ENCODE data around the gene RNASEH1. TPM values are rescaled to one million over a fixed set of nuclear protein-coding genes. Genes with fewer than 3 reads are reported as not detected.
"Not testable (repeated sequence)": the region's sequence is repeated elsewhere in the genome, so short reads cannot be mapped to it uniquely, and the experiment has no call there.

Gene RNASEH1
- total and polyA plus RNA-seq, 5 experiments from 2014 or later, result 24.1 to 47.0 (median 35.4) TPM

DNA sequence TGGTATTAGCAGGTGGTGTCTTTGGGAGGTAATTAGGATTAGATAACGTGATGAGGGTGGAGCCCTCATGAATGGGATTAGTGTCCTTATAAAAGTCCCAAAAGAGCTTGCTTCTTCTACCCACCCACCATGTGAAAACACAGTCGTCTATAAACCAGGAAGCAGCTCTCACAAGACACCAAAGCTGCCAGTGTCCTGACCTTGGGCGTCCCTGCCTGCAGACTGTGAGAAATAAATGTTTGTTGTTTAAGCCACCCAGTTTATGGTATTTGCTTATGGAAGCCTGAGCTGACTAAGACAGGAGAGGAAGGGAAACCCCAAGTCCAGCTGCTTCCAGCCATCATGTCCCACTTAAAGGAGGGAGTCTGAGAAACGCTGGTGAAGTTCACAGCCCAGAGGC is 52.4 kb downstream of the RNASEH1 start:
- no peak for DNase-seq
- POLR2A ChIA-PET, result no interaction called here
- H3K9me3 Mint-ChIP-seq, result peaks cover 0 to 14% (median 2%) of the 10 kb centered on the region in 9 donors
- peaks cover 0 to 10% (median 5%) of the 10 kb centered on the region in 4 donors for H3K4me1 Mint-ChIP-seq
- no peak for ATAC-seq
- peaks cover 13 to 72% (median 37%) of the 10 kb centered on the region in 3 donors for H3K36me3 Mint-ChIP-seq
- H3K27ac Mint-ChIP-seq, result no peak overlapping the region
- H3K27me3 Mint-ChIP-seq, result no peaks in the 10 kb centered on the region
- no peak overlapping the region for H3K4me3 Mint-ChIP-seq

DNA sequence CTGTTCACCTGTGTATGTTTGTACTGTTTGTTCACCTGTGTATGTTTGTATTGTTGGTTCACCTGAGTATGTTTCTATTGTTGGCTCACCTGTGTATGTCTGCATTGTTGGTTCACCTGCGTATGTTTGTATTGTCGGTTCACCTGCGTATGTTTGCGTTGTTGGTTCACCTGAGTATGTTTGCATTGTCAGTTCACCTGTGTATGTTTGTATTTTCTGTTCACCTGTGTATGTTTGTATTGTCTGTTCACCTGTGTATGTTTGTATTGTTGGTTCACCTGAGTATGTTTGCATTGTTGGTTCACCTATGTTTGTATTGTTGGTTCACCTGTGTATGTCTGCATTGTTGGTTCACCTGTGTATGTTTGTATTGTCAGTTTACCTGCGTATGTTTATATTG is 53.4 kb downstream of the RNASEH1 start:
- H3K36me3 Mint-ChIP-seq, result peaks cover 13 to 73% (median 33%) of the 10 kb centered on the region in 3 donors
- peaks cover 0 to 14% (median 2%) of the 10 kb centered on the region in 9 donors for H3K9me3 Mint-ChIP-seq
- peak overlapping the region in 2 of 10 donors; percentile 32 to 56 for H3K27ac Mint-ChIP-seq
- H3K4me1 Mint-ChIP-seq, result peaks cover 0 to 10% (median 5%) of the 10 kb centered on the region in 4 donors
- POLR2A ChIA-PET, result no interaction called here
- H3K4me3 Mint-ChIP-seq, result no peak overlapping the region
- no peak for ATAC-seq
- H3K27me3 Mint-ChIP-seq, result no peaks in the 10 kb centered on the region
- DNase-seq, result no peak

DNA sequence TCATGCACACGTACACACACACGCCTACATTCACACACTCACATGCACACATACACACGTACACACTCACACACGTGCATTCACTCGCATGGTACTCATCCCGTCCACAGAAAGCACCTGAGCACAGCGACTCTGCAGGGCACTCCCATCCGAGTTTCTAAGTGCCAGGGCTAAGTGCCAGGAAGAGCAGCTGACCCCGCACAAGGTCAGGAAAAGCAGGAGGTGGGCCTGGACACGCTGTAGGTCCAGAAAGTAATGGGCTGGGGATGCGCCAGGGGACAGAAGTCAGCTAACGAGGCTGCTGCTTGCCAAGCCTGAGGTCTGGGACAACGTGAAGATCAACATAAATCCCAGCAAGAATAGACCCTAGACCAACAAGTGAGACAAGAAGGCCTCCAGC is 54.6 kb downstream of the RNASEH1 start:
- H3K4me1 Mint-ChIP-seq, result peaks cover 0 to 10% (median 4%) of the 10 kb centered on the region in 4 donors
- ATAC-seq (no peak), DNase-seq (no peak)
- no peak overlapping the region for H3K4me3 Mint-ChIP-seq
- H3K36me3 Mint-ChIP-seq, result peaks cover 12 to 76% (median 31%) of the 10 kb centered on the region in 3 donors
- peak overlapping the region in 3 of 10 donors; percentile 29 to 71 (median 45) for H3K27ac Mint-ChIP-seq
- POLR2A ChIA-PET, result no interaction called here
- no peaks in the 10 kb centered on the region for H3K27me3 Mint-ChIP-seq
- H3K9me3 Mint-ChIP-seq, result peaks cover 0 to 12% (median 2%) of the 10 kb centered on the region in 9 donors

DNA sequence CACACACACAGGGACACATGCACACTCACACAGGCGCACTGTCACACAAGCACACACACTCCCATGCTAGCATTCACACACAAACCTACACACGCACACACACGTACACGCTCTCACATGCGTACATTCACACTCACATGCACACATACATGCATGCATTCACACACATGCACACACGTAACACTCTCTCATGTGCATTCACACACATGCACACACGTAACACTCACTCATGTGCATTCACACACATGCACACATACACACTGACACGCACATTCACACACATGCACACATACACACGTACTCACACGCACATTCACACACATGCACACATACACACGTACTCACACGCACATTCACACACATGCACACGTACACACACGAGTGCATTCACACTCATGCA is 55.1 kb downstream of the RNASEH1 start:
- POLR2A ChIA-PET, result no interaction called here
- peaks cover 9 to 77% (median 33%) of the 10 kb centered on the region in 3 donors for H3K36me3 Mint-ChIP-seq

DNA sequence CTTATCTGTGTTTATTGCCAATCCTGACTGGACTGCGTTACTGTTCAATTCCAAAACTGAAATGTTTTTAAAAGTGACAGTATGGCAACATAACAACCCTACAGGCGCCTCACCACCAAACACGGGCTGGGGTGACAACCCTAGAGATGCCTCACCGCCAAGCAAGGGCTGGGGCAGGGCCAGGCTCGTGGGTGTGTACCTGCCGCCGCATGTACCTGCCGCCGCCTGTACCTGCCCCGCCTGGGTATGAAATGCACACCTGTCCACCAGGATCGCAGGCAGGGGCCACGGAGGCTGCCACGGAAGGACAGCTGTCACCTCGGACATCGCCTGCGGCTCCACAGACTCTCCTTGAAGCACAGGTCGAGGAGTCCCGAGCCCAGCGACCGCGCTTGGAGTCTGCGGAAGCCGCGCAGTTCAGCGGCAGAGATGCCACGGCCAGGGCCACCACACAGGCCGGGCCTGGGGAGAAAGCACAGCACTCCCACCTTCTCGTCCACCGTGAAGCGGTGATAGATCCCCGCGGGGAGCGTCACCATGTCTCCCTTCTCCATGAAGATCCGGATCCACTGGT is 57.7 kb downstream of the RNASEH1 start:
- no peak overlapping the region for H3K4me3 Mint-ChIP-seq
- no peaks in the 10 kb centered on the region for H3K9me3 Mint-ChIP-seq
- peaks cover 0 to 7% (median 3%) of the 10 kb centered on the region in 4 donors for H3K4me1 Mint-ChIP-seq
- no peak overlapping the region for H3K27ac Mint-ChIP-seq
- H3K27me3 Mint-ChIP-seq, result no peaks in the 10 kb centered on the region
- DNase-seq (no peak), ATAC-seq (no peak)
- H3K36me3 Mint-ChIP-seq, result peaks cover 4 to 75% (median 36%) of the 10 kb centered on the region in 3 donors
- POLR2A ChIA-PET, result no interaction called here

More for the DNA sequence above, 55.1 kb downstream of the RNASEH1 start:
- ATAC-seq, result no peak
- Mint-ChIP-seq H3K27me3 (no peaks in the 10 kb centered on the region), H3K9me3 (peaks cover 0 to 10% (median 0%) of the 10 kb centered on the region in 9 donors), H3K4me1 (peaks cover 0 to 10% (median 4%) of the 10 kb centered on the region in 4 donors), H3K4me3 (no peak overlapping the region), H3K27ac (no peak overlapping the region)
- DNase-seq, result no peak

DNA sequence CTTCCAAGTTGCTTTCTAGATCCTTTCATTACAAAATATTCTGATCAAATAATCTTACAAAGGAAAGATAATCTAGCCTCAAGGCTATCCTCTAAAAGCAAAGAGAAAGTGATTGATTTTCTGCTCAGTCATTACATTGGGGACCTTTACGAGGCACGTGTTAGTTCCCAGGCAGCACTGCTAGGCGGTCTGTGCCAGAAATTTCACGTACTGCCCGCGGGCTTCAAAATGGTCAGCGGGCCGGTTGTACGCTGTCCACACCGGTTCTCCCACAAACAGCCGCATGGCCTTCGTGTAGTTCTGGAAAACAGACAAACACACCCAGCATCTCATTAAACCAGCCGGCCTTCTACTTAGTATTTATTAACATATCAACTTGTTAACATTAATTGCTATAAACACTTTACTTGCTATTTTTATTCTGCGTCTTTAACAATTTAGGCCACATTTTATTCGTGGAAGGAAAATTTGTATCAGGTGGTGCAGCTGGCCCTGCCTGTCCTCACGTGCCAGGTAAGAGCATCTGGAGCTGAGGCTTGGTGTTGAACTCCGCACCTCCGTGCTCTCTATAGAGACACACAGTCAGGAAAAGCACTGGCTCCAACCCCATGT is 59.2 kb downstream of the RNASEH1 start:
- H3K9me3 Mint-ChIP-seq, result no peaks in the 10 kb centered on the region
- no peak for ATAC-seq
- DNase-seq, result no peak
- no peak overlapping the region for H3K4me3 Mint-ChIP-seq
- H3K36me3 Mint-ChIP-seq, result peaks cover 4 to 64% (median 34%) of the 10 kb centered on the region in 3 donors
- H3K27me3 Mint-ChIP-seq, result no peaks in the 10 kb centered on the region
- POLR2A ChIA-PET, result no interaction called here
- peaks cover 0 to 4% (median 0%) of the 10 kb centered on the region in 4 donors for H3K4me1 Mint-ChIP-seq
- H3K27ac Mint-ChIP-seq, result peak overlapping the region in 1 of 10 donors; percentile 39

DNA sequence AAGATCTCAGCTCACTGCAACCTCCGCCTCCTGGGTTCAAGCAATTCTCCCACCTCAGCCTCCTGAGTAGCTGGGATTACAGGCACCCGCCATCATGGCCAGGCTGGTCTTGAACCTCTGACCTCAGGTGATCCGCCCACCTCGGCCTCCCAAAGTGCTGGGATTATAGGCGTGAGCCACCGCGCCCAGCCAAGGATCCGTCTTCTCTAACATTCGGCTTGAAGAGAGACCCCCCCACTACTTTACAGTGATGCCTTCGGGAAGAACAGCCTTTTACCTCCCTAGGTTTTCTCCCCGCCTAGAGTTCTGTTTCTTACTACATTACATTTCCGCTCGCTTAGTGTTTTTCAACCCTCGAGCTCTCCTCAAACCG is 61.4 kb downstream of the RNASEH1 start:
- H3K4me1 Mint-ChIP-seq, POLR2A ChIA-PET, H3K9me3 Mint-ChIP-seq, H3K4me3 Mint-ChIP-seq, DNase-seq, ATAC-seq, H3K27me3 Mint-ChIP-seq, H3K27ac Mint-ChIP-seq: not testable (repeated sequence)
- H3K36me3 Mint-ChIP-seq, result peaks cover 0 to 51% (median 34%) of the 10 kb centered on the region in 3 donors

Other genes starting within 250 kb of the RNASEH1 start
- gene EIPR1, start 180.5 kb downstream of the RNASEH1 start, total RNA-seq, result 10 to 100 TPM; 26.8 to 29.2 TPM
- 10 to 100 TPM; 38.1 to 42.2 (median 41.3) TPM for gene EIPR1, start 180.5 kb downstream of the RNASEH1 start, polyA plus RNA-seq
- gene TRAPPC12, start 178.6 kb downstream of the RNASEH1 start, total RNA-seq, result 100 to 1,000 TPM; 150 to 162 TPM
- gene TRAPPC12, start 178.6 kb downstream of the RNASEH1 start, polyA plus RNA-seq, result 10 to 100 TPM; 23.8 to 44.0 (median 34.0) TPM
- 10 to 100 TPM; 30.1 to 33.2 TPM for gene ADI1, start 38.8 kb downstream of the RNASEH1 start, total RNA-seq
- 10 to 100 TPM; 22.0 to 28.5 (median 25.8) TPM for gene ADI1, start 38.8 kb downstream of the RNASEH1 start, polyA plus RNA-seq
- gene RPS7, start 16.9 kb upstream of the RNASEH1 start, total RNA-seq, result 1,000 to 10,000 TPM; 1,560 to 1,585 TPM
- gene RPS7, start 16.9 kb upstream of the RNASEH1 start, polyA plus RNA-seq, result 1,000 to 10,000 TPM; 1,167 to 1,584 (median 1,521) TPM
- gene COLEC11, start 36.8 kb upstream of the RNASEH1 start, total RNA-seq, result 1 to 10 TPM; 1.8 to 1.9 TPM
- gene COLEC11, start 36.8 kb upstream of the RNASEH1 start, polyA plus RNA-seq, result not detected
- not detected for gene ALLC, start 99.9 kb upstream of the RNASEH1 start, total RNA-seq
- gene ALLC, start 99.9 kb upstream of the RNASEH1 start, polyA plus RNA-seq, result not detected
- gene DCDC2C, start 145.2 kb upstream of the RNASEH1 start, total RNA-seq, result not detected
- not detected for gene DCDC2C, start 145.2 kb upstream of the RNASEH1 start, polyA plus RNA-seq

Measured in naive thymus-derived CD8-positive, alpha-beta T cell (primary cell).